Loucy (cell line): Measurements from ENCODE around the gene SINHCAF.
A peak's percentile ranks its signal among the peaks of the same experiment; 100 is the strongest.
"Not testable (repeated sequence)": the region's sequence is repeated elsewhere in the genome, so short reads cannot be mapped to it uniquely, and the experiment has no call there.

Experiments used
- H2AFZ ChIP-seq: fragments of 200-600 bp; sonication (generic); 2 replicates; pipeline ENCODE4 v1.6.0; 2016; ENCODE audit warnings: antibody characterized with exemption, mild to moderate bottlenecking, low read length, moderate library complexity
- H3F3A ChIP-seq: fragments of 200-600 bp; 2 replicates; pipeline ENCODE4 v1.6.0; 2016; ENCODE audit warnings: antibody characterized with exemption, low read depth, mild to moderate bottlenecking
- H3K27me3 ChIP-seq: fragments of 200-600 bp; sonication (generic); 2 replicates; pipeline ENCODE4 v1.6.1; 2014; ENCODE audit warnings: low read length, mild to moderate bottlenecking; ENCODE audit not compliant: insufficient read depth, poor library complexity, severe bottlenecking
- H3K36me3 ChIP-seq: fragments of 200-600 bp; sonication (generic); 2 replicates; pipeline ENCODE4 v1.6.1; 2016; ENCODE audit warnings: low read length; ENCODE audit not compliant: insufficient read depth
- H3K4me1 ChIP-seq: fragments of 200-600 bp; sonication (generic); 2 replicates; pipeline ENCODE4 v1.5.1; 2014; ENCODE audit warnings: low read length, mild to moderate bottlenecking; ENCODE audit not compliant: insufficient read depth, poor library complexity, severe bottlenecking
- H3K4me2 ChIP-seq: fragments of 200-600 bp; sonication (generic); 2 replicates; pipeline ENCODE4 v1.6.0; 2014; ENCODE audit warnings: antibody characterized with exemption, low read length, low read depth, mild to moderate bottlenecking; ENCODE audit not compliant: poor library complexity, severe bottlenecking
- H3K4me3 ChIP-seq: fragments of 200-600 bp; sonication (generic); 2 replicates; pipeline ENCODE4 v1.5.1; 2014; ENCODE audit warnings: low read length, mild to moderate bottlenecking, mixed read lengths; ENCODE audit not compliant: poor library complexity, severe bottlenecking
- H3K79me2 ChIP-seq: fragments of 200-600 bp; sonication (generic); 2 replicates; pipeline ENCODE4 v1.6.1; 2014; ENCODE audit warnings: low read length; ENCODE audit not compliant: insufficient read depth
- H3K9ac ChIP-seq: fragments of 200-600 bp; sonication (generic); 2 replicates; pipeline ENCODE4 v1.6.0; 2014; ENCODE audit warnings: mild to moderate bottlenecking, low read depth, low read length, moderate library complexity; ENCODE audit not compliant: poor library complexity, severe bottlenecking
- H3K9me2 ChIP-seq: fragments of 200-600 bp; sonication (generic); replicated peaks from 2 replicates; pipeline ENCODE4 v1.6.1; 2016; ENCODE audit warnings: low read depth, low read length, mixed read lengths
- H3K9me3 ChIP-seq: fragments of 200-600 bp; sonication (generic); 2 replicates; pipeline ENCODE4 v1.6.1; 2014; ENCODE audit warnings: mild to moderate bottlenecking, antibody characterized with exemption, low read length, low read depth; ENCODE audit not compliant: insufficient read depth
- H4K20me1 ChIP-seq: fragments of 200-600 bp; sonication (generic); 2 replicates; pipeline ENCODE4 v1.6.0; 2014; ENCODE audit warnings: antibody characterized with exemption, low read length, mild to moderate bottlenecking; ENCODE audit not compliant: insufficient read depth, poor library complexity, severe bottlenecking
- CTCF ChIP-seq: fragments of 200-600 bp; sonication (generic); conservative IDR thresholded peaks from 2 replicates; pipeline ENCODE4 v1.5.1; 2014; ENCODE audit warnings: mild to moderate bottlenecking, antibody characterized with exemption, low read length
- EZH2phosphoT487 ChIP-seq: fragments of 200-600 bp; IDR thresholded peaks from 2 replicates; pipeline ENCODE4 v1.6.1; 2018; ENCODE audit warnings: antibody characterized with exemption, mild to moderate bottlenecking, moderate library complexity, borderline replicate concordance

The SINHCAF gene

GRCh38 chr12:31325877-31326631 lies at the start of gene SINHCAF:
TSS of gene SINHCAF (minus strand) at chr12:31326150. CDS start at chr12:31298204, 27,946 bp downstream.
- peak within 1 kb of the TSS; percentile 91 for H2AFZ ChIP-seq
- no peaks in the 10 kb centered on the region for H3F3A ChIP-seq

GRCh38 chr12:31375422-31375821 lies 49.5 kb upstream of the SINHCAF start:
- not testable (repeated sequence) for H2AFZ ChIP-seq, H3K4me2 ChIP-seq, H3K27me3 ChIP-seq, H3K9me2 ChIP-seq, H3K4me1 ChIP-seq, H3K9ac ChIP-seq, H3K36me3 ChIP-seq, H3K79me2 ChIP-seq, H3F3A ChIP-seq, H4K20me1 ChIP-seq, H3K4me3 ChIP-seq, H3K9me3 ChIP-seq

More at GRCh38 chr12:31325877-31326631, at the start of gene SINHCAF:
- Histone ChIP-seq H3K9ac (peak within 1 kb of the TSS; percentile 98), H3K36me3 (no peaks in the 10 kb centered on the region), H3K27me3 (peaks cover 10% of the 10 kb centered on the region), H3K9me2 (no peaks in the 10 kb centered on the region), H3K4me1 (peaks cover 27% of the 10 kb centered on the region), H3K79me2 (peaks cover 48% of the 10 kb centered on the region), H3K4me3 (peak within 1 kb of the TSS; percentile 97), H3K9me3 (no peaks in the 10 kb centered on the region), H3K4me2 (peak within 1 kb of the TSS; percentile 82), H4K20me1 (peaks cover 26% of the 10 kb centered on the region)
- no peak for TF ChIP-seq EZH2phosphoT487
- TF ChIP-seq CTCF: no peak

- no peaks in the 10 kb centered on the region for H3K36me3 ChIP-seq
- no peaks in the 10 kb centered on the region for H3F3A ChIP-seq
- H3K9me2 ChIP-seq: no peaks in the 10 kb centered on the region
- no peak overlapping the region for H3K4me3 ChIP-seq
- no peak overlapping the region for H3K4me2 ChIP-seq
- no peaks in the 10 kb centered on the region for H4K20me1 ChIP-seq
- 0 out of 2 replicates have a peak overlapping the region, but pooled peaks have one; percentile 40 for H2AFZ ChIP-seq
- no peaks in the 10 kb centered on the region for H3K27me3 ChIP-seq
- H3K79me2 ChIP-seq: no peaks in the 10 kb centered on the region
- no peak for TF ChIP-seq EZH2phosphoT487
- TF ChIP-seq CTCF: no peak
- no peak overlapping the region for H3K9ac ChIP-seq
- no peaks in the 10 kb centered on the region for H3K9me3 ChIP-seq
- H3K4me1 ChIP-seq: no peaks in the 10 kb centered on the region
Measured at GRCh38 chr12:31371256-31371620, 45.3 kb upstream of the SINHCAF start.
